ENCODE data around the gene DIAPH2. TPM values are rescaled to one million over a fixed set of nuclear protein-coding genes. Genes with fewer than 3 reads are reported as not detected.

DIAPH2 gene
- total RNA-seq, 1 experiment from 2014 or later = 10.4 TPM

DNA sequence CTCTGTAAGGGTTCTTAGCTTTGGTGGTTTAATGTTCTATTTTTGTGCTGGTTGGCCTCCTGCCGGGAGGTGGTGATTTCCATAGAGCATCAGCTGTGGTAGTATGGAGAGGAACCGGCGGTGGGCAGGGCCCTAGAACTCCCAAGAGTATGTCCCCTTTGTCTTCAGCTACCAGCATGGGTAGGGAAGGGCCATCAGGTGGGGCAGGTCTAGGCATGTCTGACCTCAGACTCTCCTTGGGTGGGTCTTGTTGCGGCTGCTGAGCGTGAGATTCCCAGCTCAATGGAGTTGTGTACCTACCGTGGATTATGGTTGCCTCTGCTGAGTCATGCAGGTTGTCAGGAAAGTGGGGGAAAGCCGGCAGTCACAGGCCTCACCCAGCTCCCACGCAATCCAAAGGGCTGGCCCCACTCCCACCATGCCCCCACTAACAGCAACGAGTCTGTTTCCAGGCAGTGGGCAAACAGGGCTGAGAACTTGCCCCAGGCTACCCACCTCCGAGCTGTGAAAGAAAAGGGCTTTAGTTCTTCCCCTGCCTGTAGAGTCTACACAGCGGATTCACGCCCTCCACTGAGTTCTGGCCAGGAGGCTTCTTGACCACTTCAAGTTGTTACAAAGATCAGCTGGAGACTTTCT, 434.9 kb downstream of the DIAPH2 start:
- BruUV-seq (replicated peaks) = no TSS peak
- H3K36me3 ChIP-seq (ENCODE audit: insufficient read depth, low read length, poor library complexity, severe bottlenecking) = no peaks in the 10 kb centered on the region

GRCh38 chrX:97123001-97123400, 438.4 kb downstream of the DIAPH2 start:
- intact Hi-C loops (cut with micrococcal nuclease; ENCODE audit: unreplicated experiment) = no loop called here
- Histone ChIP-seq H3K4me3 (ENCODE audit: low read depth, low read length, poor library complexity, severe bottlenecking) (no peak overlapping the region), H3K9me3 (ENCODE audit: low read depth, low read length, poor library complexity, severe bottlenecking) (no peaks in the 10 kb centered on the region), H3K27me3 (replicated peaks; ENCODE audit: insufficient read depth, low read depth, low read length, poor library complexity) (peaks cover 4% of the 10 kb centered on the region), H3K27ac (ENCODE audit: low read depth, low read length, poor library complexity, severe bottlenecking) (no peak overlapping the region), H3K36me3 (ENCODE audit: insufficient read depth, low read length, poor library complexity, severe bottlenecking) (no peaks in the 10 kb centered on the region), H3K4me1 (ENCODE audit: insufficient read depth, low read length, poor library complexity, severe bottlenecking) (peaks cover 4% of the 10 kb centered on the region)
- TF ChIP-seq EZH2 (IDR thresholded peaks at IDR 0.05; ENCODE audit: borderline replicate concordance, low read depth, low read length, poor library complexity, severe bottlenecking) (no peak), CTCF (conservative IDR thresholded peaks at IDR 0.05; ENCODE audit: low read depth, low read length) (no peak)
- no TSS peak for BruUV-seq (replicated peaks)
- no peak for DNase-seq (ENCODE audit: low spot score)
- CTCF ChIA-PET = no interaction called here
- POLR2A ChIA-PET (ENCODE audit: low non-redundant PET) = no interaction called here

More for the DNA sequence above, 434.9 kb downstream of the DIAPH2 start:
- intact Hi-C loops (cut with micrococcal nuclease; ENCODE audit: unreplicated experiment) = no loop called here
- no peak for DNase-seq (ENCODE audit: low spot score)
- POLR2A ChIA-PET (ENCODE audit: low non-redundant PET) = no interaction called here
- TF ChIP-seq CTCF (conservative IDR thresholded peaks at IDR 0.05; ENCODE audit: low read depth, low read length) (no peak), EZH2 (IDR thresholded peaks at IDR 0.05; ENCODE audit: borderline replicate concordance, low read depth, low read length, poor library complexity, severe bottlenecking) (no peak)
- Histone ChIP-seq H3K4me1 (ENCODE audit: insufficient read depth, low read length, poor library complexity, severe bottlenecking) (no peaks in the 10 kb centered on the region), H3K27me3 (replicated peaks; ENCODE audit: insufficient read depth, low read depth, low read length, poor library complexity) (no peaks in the 10 kb centered on the region), H3K4me3 (ENCODE audit: low read depth, low read length, poor library complexity, severe bottlenecking) (no peak overlapping the region), H3K9me3 (ENCODE audit: low read depth, low read length, poor library complexity, severe bottlenecking) (no peaks in the 10 kb centered on the region), H3K27ac (ENCODE audit: low read depth, low read length, poor library complexity, severe bottlenecking) (no peak overlapping the region)
- CTCF ChIA-PET = no interaction called here

DNA sequence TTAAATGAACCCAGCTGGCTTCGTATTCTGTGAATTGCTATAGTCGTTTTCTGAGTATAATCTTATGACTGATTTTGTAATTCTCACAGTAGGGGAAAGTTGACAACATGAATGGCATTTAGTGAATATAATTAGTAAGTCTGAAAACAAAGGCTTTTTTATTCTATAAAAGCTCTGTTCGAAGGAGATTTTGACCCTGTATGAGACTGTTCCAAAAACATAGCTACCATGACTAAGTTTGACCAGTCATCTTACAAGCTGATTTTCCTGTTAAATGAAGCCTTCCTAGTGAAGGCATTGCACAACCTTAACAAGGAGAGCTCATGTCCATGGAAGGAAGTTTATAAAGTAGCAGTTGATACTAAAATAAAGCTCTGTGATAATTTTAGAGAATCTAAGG, 441.4 kb downstream of the DIAPH2 start:
- Histone ChIP-seq H3K36me3 (ENCODE audit: insufficient read depth, low read length, poor library complexity, severe bottlenecking) (no peaks in the 10 kb centered on the region), H3K9me3 (ENCODE audit: low read depth, low read length, poor library complexity, severe bottlenecking) (no peaks in the 10 kb centered on the region), H3K27me3 (replicated peaks; ENCODE audit: insufficient read depth, low read depth, low read length, poor library complexity) (peaks cover 4% of the 10 kb centered on the region), H3K27ac (ENCODE audit: low read depth, low read length, poor library complexity, severe bottlenecking) (no peak overlapping the region), H3K4me1 (ENCODE audit: insufficient read depth, low read length, poor library complexity, severe bottlenecking) (peaks cover 4% of the 10 kb centered on the region), H3K4me3 (ENCODE audit: low read depth, low read length, poor library complexity, severe bottlenecking) (no peak overlapping the region)
- intact Hi-C loops (cut with micrococcal nuclease; ENCODE audit: unreplicated experiment) = no loop called here
- TF ChIP-seq EZH2 (IDR thresholded peaks at IDR 0.05; ENCODE audit: borderline replicate concordance, low read depth, low read length, poor library complexity, severe bottlenecking) (no peak), CTCF (conservative IDR thresholded peaks at IDR 0.05; ENCODE audit: low read depth, low read length) (no peak)
- no TSS peak for BruUV-seq (replicated peaks)
- CTCF ChIA-PET = no interaction called here
- POLR2A ChIA-PET (ENCODE audit: low non-redundant PET) = interaction anchor here (0.7 kb wide), 1 partner anchor 32 kb away, joined by 3 read pairs; no protein-coding TSS in a partner anchor
- DNase-seq (ENCODE audit: low spot score) = peak; percentile 55
